Sigmoid colon (tissue), 7 donors: ENCODE data around the gene PAIP2B. TPM values are rescaled to one million over a fixed set of nuclear protein-coding genes. Genes with fewer than 3 reads are reported as not detected.
A peak's percentile ranks its signal among the peaks of the same experiment; 100 is the strongest.

ENCODE experiments used
- DNase-seq: peaks from one replicate; pipeline ENCODE4 v3.0.0-alpha.2; 2019
- H3K27ac ChIP-seq, 4 donors: fragments of 200-600 bp; sonication (generic); one replicate each; pipeline ENCODE4 v1.5.1; 2016 to 2019; ENCODE audit warnings: mild to moderate bottlenecking in 1 of 4
- H3K27me3 ChIP-seq, 3 donors: fragments of 200-600 bp; sonication (generic); one replicate each; pipeline ENCODE4 v1.5.1; 2019; ENCODE audit warnings: mild to moderate bottlenecking in 1 of 3
- H3K36me3 ChIP-seq, 4 donors: fragments of 200-600 bp; sonication (generic); one replicate each; pipeline ENCODE4 v1.5.1; 2016 to 2019
- H3K4me1 ChIP-seq, 4 donors: fragments of 200-600 bp; sonication (generic); one replicate each; pipeline ENCODE4 v1.5.1; 2017 to 2019
- H3K4me3 ChIP-seq, 4 donors: fragments of 200-600 bp; sonication (generic); one replicate each; pipeline ENCODE4 v1.5.1; 2017 to 2019; ENCODE audit warnings: mild to moderate bottlenecking in 2 of 4, moderate library complexity in 1 of 4
- H3K9me3 ChIP-seq, 4 donors: fragments of 200-600 bp in 3 of 4; sonication (generic) in 3 of 4; one replicate each; pipeline versions ENCODE4 v1.5.1 to v1.6.1; 2013 to 2019
- CTCF ChIP-seq, 4 experiments: fragments of 450-650 bp in 3 of 4; fragments of 200-600 bp in 1 of 4; IDR thresholded peaks; one replicate each; pipeline ENCODE4 v1.5.1; 2016 to 2019; ENCODE audit warnings: antibody characterized with exemption in 4 of 4, mild to moderate bottlenecking in 3 of 4, moderate library complexity in 2 of 4
- EP300 ChIP-seq, 4 donors: sonication (generic); formaldehyde crosslinking; IDR thresholded peaks; one replicate each; pipeline ENCODE4 v1.6.1; 2017; ENCODE audit warnings: antibody characterized with exemption in 4 of 4
- POLR2A ChIP-seq, 2 donors: fragments of 450-650 bp; IDR thresholded peaks; one replicate each; pipeline ENCODE4 v1.6.1; 2016; ENCODE audit warnings: antibody characterized with exemption in 2 of 2, mild to moderate bottlenecking in 2 of 2, moderate library complexity in 2 of 2
- POLR2AphosphoS5 ChIP-seq, 4 donors: sonication (generic); formaldehyde crosslinking; IDR thresholded peaks; one replicate each; pipeline ENCODE4 v1.6.1; 2017; ENCODE audit warnings: antibody characterized with exemption in 4 of 4
- WGBS, 2 donors: extraction: QIAGEN DNeasy Blood & Tissue Kit; methylation state at CpG; one replicate each; pipeline ENCODE4 v1.1.7; 2013; 5-methylcytosine and 5-hydroxymethylcytosine counted together
- intact Hi-C: fragments of 100-400 bp; cut with DNase I; formaldehyde crosslinking; loops from one replicate; pipeline ENCODE4 v1.15.1; 2023
- polyA plus RNA-seq, 3 donors: library from polyadenylated mRNA; stranded (reverse); fragments of 200-250 nt; gene quantifications; one replicate each; pipeline ENCODE4 v1.2.3, GENCODE V29; 2013
- total RNA-seq, 4 donors: library from RNA; depleted of rRNA; stranded (reverse); fragments of >200 nt; gene quantifications; one replicate each; pipeline ENCODE4 v1.1.0, GENCODE V29; 2016
- donor health status: healthy with polysubstance abuse.
- donor health status: Bipolar disorder and iron deficiency.
- donor health status: healthy.

The PAIP2B gene
- total RNA-seq (10 to 100 TPM in 3 of 4 donors, 1 to 10 TPM in 1; 8.0 to 13.2 (median 12.4) TPM), polyA plus RNA-seq (1 to 10 TPM; 1.2 to 2.3 (median 1.8) TPM)

- peaks cover 0 to 17% (median 6%) of the 10 kb centered on the region in 4 donors for H3K4me1 ChIP-seq
- no peaks in the 10 kb centered on the region for H3K27me3 ChIP-seq
- WGBS, 2 donors: 0 to 1% methylated on average over 30 of the region's 30 CpGs
- peaks cover 0 to 3% (median 0%) of the 10 kb centered on the region in 4 donors for H3K9me3 ChIP-seq
- intact Hi-C loops: loop anchor here (1.0 to 5.0 kb wide), 4 partner anchors 49 to 925 kb away; partner anchors contain the start of genes MCEE and MPHOSPH10
- H3K27ac ChIP-seq: peak within 1 kb of the TSS; percentile 89 to 96 (median 94)
- H3K4me3 ChIP-seq: peak within 1 kb of the TSS; percentile 77 to 97 (median 94)
- TF ChIP-seq POLR2A (IDR thresholded peaks at IDR 0.05) (peak; percentile 66 to 83), CTCF (IDR thresholded peaks at IDR 0.05) (no peak), POLR2AphosphoS5 (IDR thresholded peaks at IDR 0.05) (peak; percentile 92 to 96 (median 94))
- peak; percentile 100 for DNase-seq
- H3K36me3 ChIP-seq: no peaks in the 10 kb centered on the region
Observed at GRCh38 chr2:71226965-71227560, at the start of gene PAIP2B. TSS of gene PAIP2B (minus strand) at chr2:71227103. CDS start at chr2:71202589, 24,514 bp downstream.

- intact Hi-C loops: loop anchor here (1.0 to 5.0 kb wide), 2 partner anchors 49 to 56 kb away; partner anchors contain the start of genes PAIP2B and ZNF638
- Histone ChIP-seq H3K36me3 (no peaks in the 10 kb centered on the region), H3K9me3 (no peaks in the 10 kb centered on the region), H3K4me3 (peak overlapping the region in 3 of 4 donors; percentile 45 to 61 (median 49)), H3K27me3 (peaks cover 14 to 44% (median 31%) of the 10 kb centered on the region in 3 donors), H3K4me1 (peaks cover 0 to 22% (median 18%) of the 10 kb centered on the region in 4 donors), H3K27ac (peak overlapping the region in 1 of 4 donors; percentile 78)
- DNase-seq: no peak
- WGBS, 2 donors: 32 to 43% methylated on average over 8 of the region's 8 CpGs
- TF ChIP-seq EP300 (IDR thresholded peaks at IDR 0.05) (no peak), CTCF (IDR thresholded peaks at IDR 0.05) (no peak), POLR2AphosphoS5 (IDR thresholded peaks at IDR 0.05) (no peak), POLR2A (IDR thresholded peaks at IDR 0.05) (no peak)
Observed at GRCh38 chr2:71275939-71276310, 49.0 kb upstream of the PAIP2B start.

GRCh38 chr2:71269511-71270090 is 42.7 kb upstream of the PAIP2B start:
- Histone ChIP-seq H3K36me3 (no peaks in the 10 kb centered on the region), H3K27ac (no peak overlapping the region), H3K9me3 (no peaks in the 10 kb centered on the region), H3K27me3 (peaks cover 0 to 8% (median 0%) of the 10 kb centered on the region in 3 donors), H3K4me1 (no peaks in the 10 kb centered on the region), H3K4me3 (no peak overlapping the region)
- DNase-seq: no peak
- intact Hi-C loops: no loop called here
- WGBS, 2 donors: 87 to 90% methylated on average over 9 of the region's 9 CpGs
- TF ChIP-seq POLR2A (IDR thresholded peaks at IDR 0.05) (no peak), POLR2AphosphoS5 (IDR thresholded peaks at IDR 0.05) (no peak), EP300 (IDR thresholded peaks at IDR 0.05) (no peak), CTCF (IDR thresholded peaks at IDR 0.05) (no peak)

- Histone ChIP-seq H3K27me3 (no peaks in the 10 kb centered on the region), H3K9me3 (no peaks in the 10 kb centered on the region), H3K4me1 (no peaks in the 10 kb centered on the region), H3K4me3 (no peak overlapping the region), H3K36me3 (no peaks in the 10 kb centered on the region), H3K27ac (no peak overlapping the region)
- no peak for DNase-seq
- WGBS, 2 donors: 88 to 91% methylated on average over 6 of the region's 6 CpGs
- intact Hi-C loops: no loop called here
- TF ChIP-seq EP300 (IDR thresholded peaks at IDR 0.05): no peak
- TF ChIP-seq POLR2A (IDR thresholded peaks at IDR 0.05): no peak
- TF ChIP-seq POLR2AphosphoS5 (IDR thresholded peaks at IDR 0.05): no peak
- no peak for TF ChIP-seq CTCF (IDR thresholded peaks at IDR 0.05)
Observed at GRCh38 chr2:71263386-71263785, 36.5 kb upstream of the PAIP2B start.
